ENCODE measurements around the gene RPTOR.
A peak's percentile ranks its signal among the peaks of the same experiment; 100 is the strongest.

RPTOR gene

GRCh38 chr17:80773243-80773991 is 228.8 kb downstream of the RPTOR start:
- peak; percentile 86 for DNase-seq

- DNase-seq, result peak; percentile 29
Observed at GRCh38 chr17:80774146-80774545, 229.5 kb downstream of the RPTOR start.

DNA sequence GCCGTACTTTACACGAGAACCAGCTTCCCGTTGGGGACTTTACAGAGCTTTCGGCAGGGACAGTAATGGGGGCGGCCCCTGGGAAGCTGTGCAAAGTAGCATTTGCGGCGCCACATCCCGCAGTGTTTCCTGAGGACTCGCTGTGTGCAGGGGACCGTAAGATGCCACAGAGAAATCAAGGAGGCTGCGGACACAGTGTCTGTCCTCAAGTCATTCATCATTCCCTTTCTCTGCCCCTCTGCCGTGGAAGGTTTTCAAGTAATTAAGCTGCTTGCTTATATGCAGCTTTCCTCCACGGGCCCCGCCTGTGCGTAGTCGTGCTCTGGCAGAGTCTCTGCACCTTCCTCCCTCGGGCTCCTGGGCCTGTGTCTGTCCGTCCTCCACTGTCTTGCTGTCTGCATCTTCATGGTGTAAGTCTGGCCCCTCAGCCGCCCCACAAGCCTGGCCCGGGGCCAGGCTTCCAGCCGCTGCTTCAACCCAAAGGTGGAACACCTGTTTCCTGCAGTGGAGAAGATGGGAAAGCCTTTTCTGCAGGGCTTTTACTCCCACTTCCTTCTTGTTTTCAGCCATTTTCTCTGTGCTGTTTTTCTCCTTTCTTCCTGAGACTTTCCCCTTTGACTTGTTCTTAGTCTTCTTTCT is 230.1 kb downstream of the RPTOR start:
- DNase-seq, result peak; percentile 38

DNA sequence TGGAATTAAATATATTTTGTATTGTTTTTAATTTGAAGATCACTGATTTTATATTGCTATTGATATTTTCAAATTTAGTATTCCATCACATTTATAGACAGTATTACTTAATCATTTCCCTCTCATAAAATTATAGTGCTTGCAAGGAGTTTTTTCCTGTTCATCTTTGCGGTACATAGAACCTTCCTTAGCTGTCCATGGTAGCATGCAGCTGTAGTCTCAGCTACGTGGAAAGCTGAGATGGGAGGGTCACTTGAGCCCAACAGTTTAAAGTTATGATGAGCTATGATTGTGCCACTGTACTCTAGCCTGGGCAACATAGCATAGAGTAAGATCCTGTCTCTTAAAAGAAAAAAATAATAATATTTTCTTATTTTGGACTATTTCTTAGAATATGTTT is 231.2 kb downstream of the RPTOR start:
- DNase-seq, result no peak

GRCh38 chr17:80777274-80777673 is 232.6 kb downstream of the RPTOR start:
- DNase-seq, result no peak

DNA sequence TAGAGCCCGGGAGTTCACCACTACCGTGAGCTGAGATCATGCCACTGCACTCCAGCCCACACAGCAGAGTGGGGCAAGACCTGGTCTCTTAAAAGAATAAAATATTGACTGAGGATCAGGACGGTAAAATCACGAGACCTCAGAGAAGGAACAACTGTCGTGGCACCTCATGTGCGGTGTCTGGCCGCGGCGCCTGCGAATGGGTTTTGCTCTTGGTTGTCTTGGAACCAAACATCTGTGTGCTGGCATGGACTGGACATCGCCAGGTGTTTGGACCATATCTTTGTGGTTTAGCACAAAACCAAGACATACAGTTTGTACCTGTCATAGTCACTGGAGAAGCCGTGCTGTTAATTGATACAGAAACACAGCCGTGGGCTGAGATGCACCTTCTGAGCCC is 234.1 kb downstream of the RPTOR start:
- no peak for DNase-seq

GRCh38 chr17:80779336-80779735 is 234.7 kb downstream of the RPTOR start:
- DNase-seq, result no peak

GRCh38 chr17:80779961-80780380 is 235.3 kb downstream of the RPTOR start:
- DNase-seq, result no peak

DNA sequence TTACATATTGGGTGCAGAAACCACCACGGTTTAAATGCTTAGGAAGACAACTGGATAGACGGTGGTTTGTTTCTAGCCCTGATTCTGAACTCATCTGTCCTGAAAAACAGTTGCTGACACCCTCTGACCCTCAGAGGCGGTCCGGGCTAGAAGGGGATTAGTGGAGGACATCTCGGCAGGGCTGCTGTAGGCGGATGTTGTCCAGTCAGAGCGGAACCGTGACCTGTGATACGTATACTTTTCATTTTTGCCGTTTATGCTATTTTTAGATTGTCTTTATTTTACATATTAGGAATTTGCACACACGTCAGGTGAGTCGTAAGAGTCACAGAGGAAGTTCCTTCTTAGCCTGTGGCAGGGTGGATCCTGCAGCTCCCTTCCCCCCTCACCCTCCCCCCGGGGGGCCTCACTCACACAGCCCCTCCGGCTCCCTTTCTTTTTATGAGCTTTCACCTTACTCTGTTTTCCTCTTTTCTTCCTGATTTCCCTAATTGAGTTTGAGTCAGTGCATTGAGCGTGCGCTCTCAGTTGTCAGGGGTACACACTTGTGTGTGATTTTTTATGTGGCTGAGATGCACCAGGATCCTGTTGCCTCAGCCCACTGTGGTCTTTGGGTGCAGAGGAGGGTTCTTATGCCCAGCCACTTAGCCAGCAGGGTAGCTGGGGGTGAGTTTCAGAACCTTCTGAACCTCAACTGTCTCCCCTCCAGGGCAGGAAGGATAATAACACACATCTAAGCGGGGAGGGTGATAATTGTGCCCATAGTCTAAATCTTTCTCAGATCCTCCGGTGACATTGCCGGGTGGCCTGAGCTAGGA is 236.0 kb downstream of the RPTOR start:
- no peak for DNase-seq

DNA sequence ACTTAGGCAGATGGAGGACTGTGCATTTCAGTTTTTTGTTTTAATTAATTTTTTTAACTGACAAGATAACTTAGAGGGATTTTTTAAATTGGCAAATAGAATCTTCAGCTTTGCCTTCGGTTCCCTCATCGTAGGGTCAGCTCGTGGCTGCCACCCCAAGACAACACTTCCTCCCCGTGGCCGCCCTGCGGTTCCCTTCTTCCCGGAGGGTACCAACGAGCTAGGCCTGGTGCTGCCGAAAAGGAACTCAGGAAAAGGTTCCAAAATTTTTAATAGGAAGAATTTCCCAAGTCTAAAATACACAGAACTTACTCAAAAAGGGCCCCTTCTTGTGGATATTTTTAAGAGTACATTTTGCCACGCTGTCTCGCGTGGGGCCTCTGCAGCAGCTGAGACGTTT is 236.6 kb downstream of the RPTOR start:
- DNase-seq, result no peak

DNA sequence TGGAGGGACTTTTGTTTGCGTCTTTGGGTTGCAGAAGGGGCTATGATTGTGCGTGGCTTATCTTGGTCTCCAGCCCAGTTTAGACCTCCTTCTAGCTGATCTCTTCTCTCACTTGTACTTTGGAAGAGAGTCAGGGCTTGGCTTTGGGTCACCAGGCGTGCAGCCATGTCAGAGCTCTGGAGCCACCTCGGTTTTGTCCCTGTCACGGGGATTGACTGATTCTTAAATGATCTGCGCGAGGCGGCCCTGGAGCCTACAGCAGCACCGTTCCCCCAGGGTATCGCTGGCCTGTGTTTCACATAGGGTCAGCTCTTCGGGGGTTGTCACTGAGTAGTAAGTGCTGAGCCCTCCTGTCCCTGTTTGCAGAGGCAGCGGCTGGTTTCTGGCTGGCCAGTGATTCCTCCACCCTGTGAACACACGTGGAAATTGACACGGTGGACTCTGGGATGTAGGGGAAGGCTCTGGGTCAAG is 237.2 kb downstream of the RPTOR start:
- DNase-seq, result no peak

GRCh38 chr17:80782536-80783427 is 238.1 kb downstream of the RPTOR start:
- DNase-seq, result no peak

DNA sequence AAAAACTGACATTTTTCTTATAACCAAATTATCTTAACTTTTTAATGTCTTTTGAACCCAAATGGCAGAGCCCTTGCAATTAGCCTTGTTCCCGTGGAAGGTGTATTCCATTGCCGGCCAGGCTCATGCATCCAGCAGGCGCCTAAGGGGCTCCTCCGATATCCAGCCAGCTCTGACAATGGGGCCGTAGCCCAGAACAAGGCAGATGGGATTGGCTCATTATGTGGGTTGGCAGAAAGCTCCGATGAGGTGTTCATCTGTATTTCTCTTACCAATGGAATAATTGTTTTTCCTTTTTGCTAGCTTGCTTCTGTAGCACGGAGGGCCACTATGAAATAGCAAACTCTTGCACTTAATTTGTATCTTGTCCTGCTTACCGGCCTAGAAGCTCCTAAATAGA is 238.8 kb downstream of the RPTOR start:
- DNase-seq, result no peak

DNA sequence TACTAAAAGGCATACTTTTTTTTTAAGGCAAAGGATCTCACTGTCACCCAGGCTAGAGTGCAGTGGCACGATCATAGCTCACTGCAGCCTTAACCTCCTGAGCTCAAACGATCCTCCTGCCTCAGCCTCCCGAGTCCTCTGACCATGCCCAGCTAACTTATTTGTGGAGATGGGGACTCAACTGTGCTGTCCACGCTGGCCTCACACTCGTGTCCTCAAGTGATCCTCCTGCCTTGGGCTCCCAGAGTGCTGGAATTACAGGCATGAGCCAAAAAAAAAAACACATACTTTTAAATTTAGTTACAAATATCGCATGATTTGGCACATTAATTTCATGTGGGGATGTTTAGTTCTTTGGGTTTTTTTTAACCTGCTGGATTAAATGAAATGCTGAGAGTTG is 239.3 kb downstream of the RPTOR start:
- no peak for DNase-seq

DNA sequence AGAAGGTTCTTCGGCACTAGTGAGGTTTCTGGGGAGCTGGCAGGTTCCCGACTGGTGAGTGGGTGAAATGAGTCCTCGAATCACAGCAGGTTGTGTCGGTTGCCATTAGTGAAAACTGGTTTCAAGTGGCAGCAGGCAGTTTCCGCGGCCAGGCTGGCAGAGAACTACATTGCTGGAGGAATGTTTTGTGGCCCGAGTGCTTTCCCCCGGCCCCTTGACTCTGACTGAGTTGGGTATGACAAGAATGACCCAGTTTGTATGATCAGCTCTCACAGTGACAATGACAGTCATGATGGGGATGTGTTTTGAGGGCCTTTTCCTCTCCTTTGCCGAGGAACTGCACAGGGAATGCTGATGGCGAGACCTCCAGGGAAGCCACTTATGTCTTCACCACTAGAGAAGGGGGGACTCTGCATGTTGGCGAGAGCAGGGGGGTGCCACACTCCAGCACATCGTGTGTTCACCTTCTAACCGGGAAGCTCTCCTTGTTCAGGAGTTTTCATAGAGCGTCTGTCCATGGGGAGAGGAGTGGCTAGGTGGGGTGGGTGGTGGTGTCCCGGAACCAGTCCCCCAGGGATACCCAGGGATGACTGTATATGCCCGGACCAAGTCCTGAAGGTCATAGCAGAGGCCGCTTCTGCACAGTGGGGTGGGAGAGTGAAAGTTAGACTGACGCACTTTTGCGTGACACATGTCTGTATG is 241.0 kb downstream of the RPTOR start:
- DNase-seq, result peak; percentile 89

DNA sequence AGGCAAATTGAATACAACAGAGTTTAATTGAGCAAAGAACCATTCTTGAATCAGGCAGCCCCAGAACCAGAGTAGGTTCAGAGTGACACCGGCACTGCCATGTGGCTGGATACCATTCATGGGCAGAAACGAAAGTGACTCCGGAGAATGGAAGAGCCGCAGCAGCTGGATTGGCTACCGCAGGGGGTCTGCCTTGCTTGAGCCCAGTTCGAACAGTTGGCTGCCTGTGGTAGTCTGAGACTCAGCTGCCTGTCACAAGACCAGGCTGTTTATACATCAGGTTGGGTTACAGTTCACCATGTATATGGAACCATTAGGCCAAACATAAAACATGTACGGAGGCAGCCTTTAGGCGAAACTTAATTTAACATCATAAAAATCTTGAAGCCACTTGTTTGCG is 241.8 kb downstream of the RPTOR start:
- DNase-seq, result peak; percentile 83

GRCh38 chr17:80786887-80787286 is 242.2 kb downstream of the RPTOR start:
- DNase-seq, result no peak

- DNase-seq, result no peak
Observed at GRCh38 chr17:80787881-80788280, 243.2 kb downstream of the RPTOR start.

DNA sequence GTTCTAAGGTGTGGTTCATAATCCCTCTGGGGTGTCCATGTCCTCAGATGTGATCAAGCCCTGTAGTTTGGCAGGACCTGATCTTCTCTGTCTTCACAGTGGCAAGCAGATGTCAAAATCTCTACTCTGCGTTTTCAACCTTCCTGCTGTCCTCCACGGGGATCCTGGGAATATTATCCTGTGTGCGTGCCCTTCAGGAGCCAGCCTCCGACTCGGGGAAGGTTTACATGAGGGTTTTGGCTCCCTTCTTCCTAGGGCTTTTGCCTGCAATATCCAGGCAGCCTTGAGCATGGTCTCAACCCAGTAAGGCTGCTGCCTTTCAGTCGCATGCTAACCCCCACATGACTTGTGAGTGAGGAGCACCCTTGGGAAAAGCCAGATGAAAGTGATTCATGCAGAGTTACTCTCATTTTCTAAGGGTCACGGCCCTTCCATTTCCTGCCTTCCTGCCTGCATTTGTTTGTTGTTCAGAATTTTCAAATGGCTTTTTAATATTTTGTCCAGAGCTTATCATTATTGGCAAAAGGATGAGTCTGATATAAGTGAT is 244.8 kb downstream of the RPTOR start:
- DNase-seq, result no peak

- no peak for DNase-seq
Observed at GRCh38 chr17:80790021-80790765, 245.6 kb downstream of the RPTOR start.
